Measurements from ENCODE around the gene MZF1. TPM values are rescaled to one million over a fixed set of nuclear protein-coding genes. Genes with fewer than 3 reads are reported as not detected.
"Not testable (repeated sequence)": the region's sequence is repeated elsewhere in the genome, so short reads cannot be mapped to it uniquely, and the experiment has no call there.

Gene MZF1
- total RNA-seq, 1 experiment from 2014 or later = 33.0 TPM

DNA sequence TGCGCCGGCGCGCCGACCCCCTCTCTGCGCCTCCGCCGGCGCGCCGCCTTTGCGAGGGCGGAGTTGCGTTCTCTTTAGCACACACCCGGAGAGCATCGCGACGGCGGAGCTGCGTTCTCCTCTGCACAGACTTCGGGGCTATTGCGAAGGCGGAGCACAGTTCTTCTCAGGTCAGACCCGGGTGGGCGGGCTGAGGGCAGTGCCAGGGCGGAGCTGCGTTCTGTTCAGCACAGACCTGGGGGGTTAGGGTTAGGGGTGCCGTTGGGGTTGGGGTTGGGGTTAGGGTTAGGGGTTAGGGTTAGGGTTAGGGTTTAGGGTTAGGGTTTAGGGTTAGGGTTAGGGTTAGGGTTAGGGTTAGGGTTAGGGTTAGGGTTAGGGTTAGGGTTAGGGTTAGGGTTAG is 34.1 kb upstream of the MZF1 start:
- H3K9me2 ChIP-seq (ENCODE audit: insufficient read depth); H3K9me3 ChIP-seq (ENCODE audit: control insufficient read depth in 1 of 2, insufficient read depth in 1 of 2, low read depth in 1 of 2, low read length in 2 of 2); RAD21 ChIA-PET (ENCODE audit: low non-redundant PET in 1 of 2, low total read pairs in 2 of 2, uncharacterized antibody in 2 of 2, unreplicated experiment in 2 of 2); H3K4me2 ChIP-seq (ENCODE audit: low read length); H3K79me2 ChIP-seq (ENCODE audit: insufficient read depth, low read length); CTCF ChIA-PET; POLR2A ChIA-PET; H4K20me1 ChIP-seq (ENCODE audit: insufficient read depth); ATAC-seq; intact Hi-C loops (cut with micrococcal nuclease); H3K4me3 ChIP-seq (replicated peaks in 1 of 2; ENCODE audit: low read depth in 1 of 2, low read length in 2 of 2); BruUV-seq (replicated peaks); H3K36me3 ChIP-seq (ENCODE audit: control insufficient read depth in 1 of 2, insufficient read depth in 2 of 2, low read length in 2 of 2); H3K27ac ChIP-seq (ENCODE audit: low read depth, low read length); H3K27me3 ChIP-seq (ENCODE audit: insufficient read depth, low read length); H2AFZ ChIP-seq (ENCODE audit: low read depth, low read length, poor library complexity, severe bottlenecking); DNase-seq (ENCODE audit: low read depth, low spot score); H3K9ac ChIP-seq (ENCODE audit: low read length); H3K4me1 ChIP-seq (ENCODE audit: control insufficient read depth in 1 of 2, insufficient read depth in 2 of 2, low read length in 2 of 2): not testable (repeated sequence)

DNA sequence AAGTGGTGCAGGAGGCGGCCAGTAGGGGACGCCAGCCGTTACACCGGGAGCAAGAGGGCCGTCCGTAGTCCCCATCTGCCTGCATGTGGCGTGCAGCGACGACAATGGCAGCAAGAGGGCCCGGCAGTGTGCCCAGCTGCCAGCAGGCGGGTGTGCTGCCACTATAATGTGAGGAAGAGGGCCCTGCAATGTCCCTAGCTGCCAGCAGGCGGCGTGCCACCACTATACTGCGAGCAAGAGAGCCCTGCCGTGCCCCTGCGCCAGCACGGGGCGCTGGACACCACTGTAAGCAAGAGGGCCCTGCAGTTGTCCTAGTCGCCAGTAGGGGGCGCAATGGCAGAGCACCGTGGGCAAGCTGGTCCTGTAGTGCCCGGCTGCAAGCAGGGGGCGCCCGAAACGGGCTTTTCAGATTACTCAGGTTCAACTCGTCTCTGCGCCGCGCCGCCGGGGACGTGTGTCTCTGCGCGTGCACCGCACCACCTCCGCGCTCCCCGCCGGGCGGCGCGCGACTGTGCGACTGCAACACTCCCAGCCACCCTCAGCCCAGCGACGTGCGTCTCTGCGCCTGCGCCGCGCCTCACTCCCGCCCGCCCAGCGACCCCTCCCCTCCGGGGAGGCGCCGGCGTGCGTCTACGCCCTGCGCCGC is 33.2 kb upstream of the MZF1 start:
- ATAC-seq; POLR2A ChIA-PET; H3K9me2 ChIP-seq (ENCODE audit: insufficient read depth); H3K4me1 ChIP-seq (ENCODE audit: control insufficient read depth in 1 of 2, insufficient read depth in 2 of 2, low read length in 2 of 2); H3K36me3 ChIP-seq (ENCODE audit: control insufficient read depth in 1 of 2, insufficient read depth in 2 of 2, low read length in 2 of 2); RAD21 ChIA-PET (ENCODE audit: low non-redundant PET in 1 of 2, low total read pairs in 2 of 2, uncharacterized antibody in 2 of 2, unreplicated experiment in 2 of 2); H3K79me2 ChIP-seq (ENCODE audit: insufficient read depth, low read length); H3K27me3 ChIP-seq (ENCODE audit: insufficient read depth, low read length); H3K9ac ChIP-seq (ENCODE audit: low read length); intact Hi-C loops (cut with micrococcal nuclease); H3K4me3 ChIP-seq (replicated peaks in 1 of 2; ENCODE audit: low read depth in 1 of 2, low read length in 2 of 2); H4K20me1 ChIP-seq (ENCODE audit: insufficient read depth); DNase-seq (ENCODE audit: low read depth, low spot score); H3K9me3 ChIP-seq (ENCODE audit: control insufficient read depth in 1 of 2, insufficient read depth in 1 of 2, low read depth in 1 of 2, low read length in 2 of 2); BruUV-seq (replicated peaks); H3K27ac ChIP-seq (ENCODE audit: low read depth, low read length); H3K4me2 ChIP-seq (ENCODE audit: low read length); CTCF ChIA-PET; H2AFZ ChIP-seq (ENCODE audit: low read depth, low read length, poor library complexity, severe bottlenecking): not testable (repeated sequence)
- TF ChIP-seq, protein P1, sequence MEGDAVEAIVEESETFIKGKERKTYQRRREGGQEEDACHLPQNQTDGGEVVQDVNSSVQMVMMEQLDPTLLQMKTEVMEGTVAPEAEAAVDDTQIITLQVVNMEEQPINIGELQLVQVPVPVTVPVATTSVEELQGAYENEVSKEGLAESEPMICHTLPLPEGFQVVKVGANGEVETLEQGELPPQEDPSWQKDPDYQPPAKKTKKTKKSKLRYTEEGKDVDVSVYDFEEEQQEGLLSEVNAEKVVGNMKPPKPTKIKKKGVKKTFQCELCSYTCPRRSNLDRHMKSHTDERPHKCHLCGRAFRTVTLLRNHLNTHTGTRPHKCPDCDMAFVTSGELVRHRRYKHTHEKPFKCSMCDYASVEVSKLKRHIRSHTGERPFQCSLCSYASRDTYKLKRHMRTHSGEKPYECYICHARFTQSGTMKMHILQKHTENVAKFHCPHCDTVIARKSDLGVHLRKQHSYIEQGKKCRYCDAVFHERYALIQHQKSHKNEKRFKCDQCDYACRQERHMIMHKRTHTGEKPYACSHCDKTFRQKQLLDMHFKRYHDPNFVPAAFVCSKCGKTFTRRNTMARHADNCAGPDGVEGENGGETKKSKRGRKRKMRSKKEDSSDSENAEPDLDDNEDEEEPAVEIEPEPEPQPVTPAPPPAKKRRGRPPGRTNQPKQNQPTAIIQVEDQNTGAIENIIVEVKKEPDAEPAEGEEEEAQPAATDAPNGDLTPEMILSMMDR (IDR thresholded peaks at IDR 0.05 in 2 of 3, conservative IDR thresholded peaks at IDR 0.05 in 1 of 3; ENCODE audit: borderline replicate concordance in 1 of 3, insufficient read depth in 1 of 3, low read depth in 2 of 3, low read length in 2 of 3) = peak; percentile 24 to 43 (median 39); a peak in 4 of 6 replicates

Data from HCT116 (cell line).